ENCODE data around the gene GRAMD2B.
A peak's percentile ranks its signal among the peaks of the same experiment; 100 is the strongest.

The GRAMD2B gene

GRCh38 chr5:126462239-126463014 is 39.2 kb downstream of the GRAMD2B start:
- Histone ChIP-seq H3K27ac (ENCODE audit: low read length) (no peak overlapping the region), H3K9me3 (replicated peaks; ENCODE audit: insufficient read depth, low read length) (no peaks in the 10 kb centered on the region), H3K9ac (ENCODE audit: low read length) (no peak overlapping the region), H3K36me3 (replicated peaks; ENCODE audit: insufficient read depth, low read length) (no peaks in the 10 kb centered on the region), H3F3A (ENCODE audit: insufficient read depth, low read length) (0 out of 2 replicates have a peak, but pooled peaks cover 12% of the 10 kb centered on the region), H2AFZ (ENCODE audit: low read length) (no peak overlapping the region), H3K4me2 (ENCODE audit: low read depth, low read length) (no peak overlapping the region), H3K4me1 (ENCODE audit: low read length) (peaks cover 17% of the 10 kb centered on the region), H4K20me1 (ENCODE audit: insufficient read depth, low read length) (no peaks in the 10 kb centered on the region), H3K9me2 (replicated peaks; ENCODE audit: insufficient read depth, low read length) (no peaks in the 10 kb centered on the region), H3K4me3 (ENCODE audit: low read length) (no peak overlapping the region), H3K27me3 (replicated peaks; ENCODE audit: insufficient read depth, low read length) (no peaks in the 10 kb centered on the region), H3K79me2 (ENCODE audit: low read length) (no peaks in the 10 kb centered on the region)
- no peak for TF ChIP-seq EZH2phosphoT487 (IDR thresholded peaks at IDR 0.05; ENCODE audit: low read length)
- DNase-seq, result no peak

- no peaks in the 10 kb centered on the region for H3K79me2 ChIP-seq (ENCODE audit: low read length)
- TF ChIP-seq CTCF (IDR thresholded peaks at IDR 0.05; ENCODE audit: low read length), result no peak
- TF ChIP-seq EZH2phosphoT487 (IDR thresholded peaks at IDR 0.05; ENCODE audit: low read length), result no peak
- TF ChIP-seq EZH2 (optimal IDR thresholded peaks at IDR 0.05; ENCODE audit: low read depth, low read length), result no peak
- 0 out of 2 replicates have a peak, but pooled peaks cover 12% of the 10 kb centered on the region for H3F3A ChIP-seq (ENCODE audit: insufficient read depth, low read length)
Observed at GRCh38 chr5:126464016-126464415, 40.8 kb downstream of the GRAMD2B start.

GRCh38 chr5:126464959-126465358 is 41.8 kb downstream of the GRAMD2B start:
- Histone ChIP-seq H3K36me3 (replicated peaks; ENCODE audit: insufficient read depth, low read length) (no peaks in the 10 kb centered on the region), H3K9ac (ENCODE audit: low read length) (no peak overlapping the region), H3K27me3 (replicated peaks; ENCODE audit: insufficient read depth, low read length) (no peaks in the 10 kb centered on the region), H3K9me3 (replicated peaks; ENCODE audit: insufficient read depth, low read length) (no peaks in the 10 kb centered on the region), H3F3A (ENCODE audit: insufficient read depth, low read length) (0 out of 2 replicates have a peak, but pooled peaks cover 12% of the 10 kb centered on the region), H4K20me1 (ENCODE audit: insufficient read depth, low read length) (no peaks in the 10 kb centered on the region), H3K79me2 (ENCODE audit: low read length) (no peaks in the 10 kb centered on the region), H3K4me1 (ENCODE audit: low read length) (peaks cover 17% of the 10 kb centered on the region), H3K4me3 (ENCODE audit: low read length) (no peak overlapping the region), H3K27ac (ENCODE audit: low read length) (no peak overlapping the region), H3K9me2 (replicated peaks; ENCODE audit: insufficient read depth, low read length) (no peaks in the 10 kb centered on the region), H3K4me2 (ENCODE audit: low read depth, low read length) (no peak overlapping the region), H2AFZ (ENCODE audit: low read length) (no peak overlapping the region)
- no peak for DNase-seq
- TF ChIP-seq EZH2phosphoT487 (IDR thresholded peaks at IDR 0.05; ENCODE audit: low read length), result no peak
- TF ChIP-seq EZH2 (optimal IDR thresholded peaks at IDR 0.05; ENCODE audit: low read depth, low read length), result no peak
- TF ChIP-seq CTCF (IDR thresholded peaks at IDR 0.05; ENCODE audit: low read length), result no peak

More at GRCh38 chr5:126464016-126464415, 40.8 kb downstream of the GRAMD2B start:
- peak; percentile 92 for DNase-seq
- Histone ChIP-seq H3K4me1 (ENCODE audit: low read length) (peaks cover 17% of the 10 kb centered on the region), H3K27me3 (replicated peaks; ENCODE audit: insufficient read depth, low read length) (no peaks in the 10 kb centered on the region), H3K27ac (ENCODE audit: low read length) (no peak overlapping the region), H3K4me2 (ENCODE audit: low read depth, low read length) (peak overlapping the region; percentile 46), H2AFZ (ENCODE audit: low read length) (no peak overlapping the region), H4K20me1 (ENCODE audit: insufficient read depth, low read length) (no peaks in the 10 kb centered on the region), H3K4me3 (ENCODE audit: low read length) (no peak overlapping the region), H3K9me2 (replicated peaks; ENCODE audit: insufficient read depth, low read length) (no peaks in the 10 kb centered on the region), H3K36me3 (replicated peaks; ENCODE audit: insufficient read depth, low read length) (no peaks in the 10 kb centered on the region), H3K9ac (ENCODE audit: low read length) (no peak overlapping the region), H3K9me3 (replicated peaks; ENCODE audit: insufficient read depth, low read length) (no peaks in the 10 kb centered on the region)

- Histone ChIP-seq H3K9me2 (replicated peaks; ENCODE audit: insufficient read depth, low read length) (no peaks in the 10 kb centered on the region), H2AFZ (ENCODE audit: low read length) (no peak overlapping the region), H3K4me2 (ENCODE audit: low read depth, low read length) (no peak overlapping the region), H3K36me3 (replicated peaks; ENCODE audit: insufficient read depth, low read length) (no peaks in the 10 kb centered on the region), H4K20me1 (ENCODE audit: insufficient read depth, low read length) (no peaks in the 10 kb centered on the region), H3K27me3 (replicated peaks; ENCODE audit: insufficient read depth, low read length) (no peaks in the 10 kb centered on the region), H3K27ac (ENCODE audit: low read length) (no peak overlapping the region), H3K4me3 (ENCODE audit: low read length) (no peak overlapping the region), H3K4me1 (ENCODE audit: low read length) (peaks cover 13% of the 10 kb centered on the region), H3F3A (ENCODE audit: insufficient read depth, low read length) (0 out of 2 replicates have a peak, but pooled peaks cover 12% of the 10 kb centered on the region), H3K9ac (ENCODE audit: low read length) (no peak overlapping the region), H3K9me3 (replicated peaks; ENCODE audit: insufficient read depth, low read length) (no peaks in the 10 kb centered on the region), H3K79me2 (ENCODE audit: low read length) (no peaks in the 10 kb centered on the region)
- no peak for DNase-seq
- TF ChIP-seq CTCF (IDR thresholded peaks at IDR 0.05; ENCODE audit: low read length) (no peak), EZH2phosphoT487 (IDR thresholded peaks at IDR 0.05; ENCODE audit: low read length) (no peak), EZH2 (optimal IDR thresholded peaks at IDR 0.05; ENCODE audit: low read depth, low read length) (no peak)
Observed at GRCh38 chr5:126468091-126468490, 44.9 kb downstream of the GRAMD2B start.
